ENCODE measurements around the gene CR1L.

The CR1L gene

GRCh38 chr1:207742850-207743555 lies 98.1 kb downstream of the CR1L start:
- TF ChIP-seq GATA2 (IDR thresholded peaks at IDR 0.05; ENCODE audit: low read depth, low read length) (no peak), GATA3 (IDR thresholded peaks at IDR 0.05; ENCODE audit: low read depth, low read length) (no peak)

GRCh38 chr1:207744000-207744534 lies 99.1 kb downstream of the CR1L start:
- TF ChIP-seq GATA3 (IDR thresholded peaks at IDR 0.05; ENCODE audit: low read depth, low read length): no peak
- TF ChIP-seq GATA2 (IDR thresholded peaks at IDR 0.05; ENCODE audit: low read depth, low read length): no peak

- TF ChIP-seq GATA3 (IDR thresholded peaks at IDR 0.05; ENCODE audit: low read depth, low read length) (no peak), GATA2 (IDR thresholded peaks at IDR 0.05; ENCODE audit: low read depth, low read length) (no peak)
Observed at GRCh38 chr1:207745285-207745684, 100.4 kb downstream of the CR1L start.

- TF ChIP-seq GATA3 (IDR thresholded peaks at IDR 0.05; ENCODE audit: low read depth, low read length): no peak
- TF ChIP-seq GATA2 (IDR thresholded peaks at IDR 0.05; ENCODE audit: low read depth, low read length): no peak
Observed at GRCh38 chr1:207745839-207746767, 101.2 kb downstream of the CR1L start.

GRCh38 chr1:207747627-207748492 lies 102.9 kb downstream of the CR1L start:
- no peak for TF ChIP-seq GATA2 (IDR thresholded peaks at IDR 0.05; ENCODE audit: low read depth, low read length)
- TF ChIP-seq GATA3 (IDR thresholded peaks at IDR 0.05; ENCODE audit: low read depth, low read length): no peak

- TF ChIP-seq GATA2 (IDR thresholded peaks at IDR 0.05; ENCODE audit: low read depth, low read length): no peak
- no peak for TF ChIP-seq GATA3 (IDR thresholded peaks at IDR 0.05; ENCODE audit: low read depth, low read length)
Observed at GRCh38 chr1:207748737-207749528, 104.0 kb downstream of the CR1L start.

- TF ChIP-seq GATA2 (IDR thresholded peaks at IDR 0.05; ENCODE audit: low read depth, low read length): no peak
- no peak for TF ChIP-seq GATA3 (IDR thresholded peaks at IDR 0.05; ENCODE audit: low read depth, low read length)
Observed at GRCh38 chr1:207750631-207751305, 105.8 kb downstream of the CR1L start.

- TF ChIP-seq GATA3 (IDR thresholded peaks at IDR 0.05; ENCODE audit: low read depth, low read length): no peak
- 0 out of 2 replicates have a peak, but pooled peaks have one; percentile 12 for TF ChIP-seq GATA2 (IDR thresholded peaks at IDR 0.05; ENCODE audit: low read depth, low read length)
Observed at GRCh38 chr1:207751790-207752455, 107.0 kb downstream of the CR1L start, which contains the start of gene CD46. Gene CD46, plus strand, starts transcription at chr1:207752054. Its CDS starts 159 bp downstream, at chr1:207752213.

- TF ChIP-seq GATA2 (IDR thresholded peaks at IDR 0.05; ENCODE audit: low read depth, low read length) (no peak), GATA3 (IDR thresholded peaks at IDR 0.05; ENCODE audit: low read depth, low read length) (no peak)
Observed at GRCh38 chr1:207752456-207752998, 107.6 kb downstream of the CR1L start.

- TF ChIP-seq GATA2 (IDR thresholded peaks at IDR 0.05; ENCODE audit: low read depth, low read length) (no peak), GATA3 (IDR thresholded peaks at IDR 0.05; ENCODE audit: low read depth, low read length) (no peak)
Observed at GRCh38 chr1:207753611-207754010, 108.7 kb downstream of the CR1L start.

- peak; percentile 84 for TF ChIP-seq GATA2 (IDR thresholded peaks at IDR 0.05; ENCODE audit: low read depth, low read length)
- peak; percentile 61; the same call in 1 of the 2 replicates for TF ChIP-seq GATA3 (IDR thresholded peaks at IDR 0.05; ENCODE audit: low read depth, low read length)
Observed at GRCh38 chr1:207754011-207754410, 109.1 kb downstream of the CR1L start.

Measured in SH-SY5Y (cell line).